Loucy (cell line): ENCODE data around the gene NKX1-1.

Experiments used
- H2AFZ ChIP-seq: fragments of 200-600 bp; sonication (generic); 2 replicates; pipeline ENCODE4 v1.6.0; 2016; ENCODE audit warnings: antibody characterized with exemption, mild to moderate bottlenecking, low read length, moderate library complexity
- H3F3A ChIP-seq: fragments of 200-600 bp; 2 replicates; pipeline ENCODE4 v1.6.0; 2016; ENCODE audit warnings: antibody characterized with exemption, low read depth, mild to moderate bottlenecking
- H3K27me3 ChIP-seq: fragments of 200-600 bp; sonication (generic); 2 replicates; pipeline ENCODE4 v1.6.1; 2014; ENCODE audit warnings: low read length, mild to moderate bottlenecking; ENCODE audit not compliant: insufficient read depth, poor library complexity, severe bottlenecking
- H3K36me3 ChIP-seq: fragments of 200-600 bp; sonication (generic); 2 replicates; pipeline ENCODE4 v1.6.1; 2016; ENCODE audit warnings: low read length; ENCODE audit not compliant: insufficient read depth
- H3K4me1 ChIP-seq: fragments of 200-600 bp; sonication (generic); 2 replicates; pipeline ENCODE4 v1.5.1; 2014; ENCODE audit warnings: low read length, mild to moderate bottlenecking; ENCODE audit not compliant: insufficient read depth, poor library complexity, severe bottlenecking
- H3K4me2 ChIP-seq: fragments of 200-600 bp; sonication (generic); 2 replicates; pipeline ENCODE4 v1.6.0; 2014; ENCODE audit warnings: antibody characterized with exemption, low read length, low read depth, mild to moderate bottlenecking; ENCODE audit not compliant: poor library complexity, severe bottlenecking
- H3K4me3 ChIP-seq: fragments of 200-600 bp; sonication (generic); 2 replicates; pipeline ENCODE4 v1.5.1; 2014; ENCODE audit warnings: low read length, mild to moderate bottlenecking, mixed read lengths; ENCODE audit not compliant: poor library complexity, severe bottlenecking
- H3K79me2 ChIP-seq: fragments of 200-600 bp; sonication (generic); 2 replicates; pipeline ENCODE4 v1.6.1; 2014; ENCODE audit warnings: low read length; ENCODE audit not compliant: insufficient read depth
- H3K9ac ChIP-seq: fragments of 200-600 bp; sonication (generic); 2 replicates; pipeline ENCODE4 v1.6.0; 2014; ENCODE audit warnings: mild to moderate bottlenecking, low read depth, low read length, moderate library complexity; ENCODE audit not compliant: poor library complexity, severe bottlenecking
- H3K9me2 ChIP-seq: fragments of 200-600 bp; sonication (generic); replicated peaks from 2 replicates; pipeline ENCODE4 v1.6.1; 2016; ENCODE audit warnings: low read depth, low read length, mixed read lengths
- H3K9me3 ChIP-seq: fragments of 200-600 bp; sonication (generic); 2 replicates; pipeline ENCODE4 v1.6.1; 2014; ENCODE audit warnings: mild to moderate bottlenecking, antibody characterized with exemption, low read length, low read depth; ENCODE audit not compliant: insufficient read depth
- H4K20me1 ChIP-seq: fragments of 200-600 bp; sonication (generic); 2 replicates; pipeline ENCODE4 v1.6.0; 2014; ENCODE audit warnings: antibody characterized with exemption, low read length, mild to moderate bottlenecking; ENCODE audit not compliant: insufficient read depth, poor library complexity, severe bottlenecking
- EZH2phosphoT487 ChIP-seq: fragments of 200-600 bp; IDR thresholded peaks from 2 replicates; pipeline ENCODE4 v1.6.1; 2018; ENCODE audit warnings: antibody characterized with exemption, mild to moderate bottlenecking, moderate library complexity, borderline replicate concordance
- TF ChIP-seq, protein P1 (sequence below): fragments of 200-600 bp; sonication (generic); conservative IDR thresholded peaks from 2 replicates; pipeline ENCODE4 v1.5.1; 2014; ENCODE audit warnings: mild to moderate bottlenecking, antibody characterized with exemption, low read length

Gene NKX1-1

DNA sequence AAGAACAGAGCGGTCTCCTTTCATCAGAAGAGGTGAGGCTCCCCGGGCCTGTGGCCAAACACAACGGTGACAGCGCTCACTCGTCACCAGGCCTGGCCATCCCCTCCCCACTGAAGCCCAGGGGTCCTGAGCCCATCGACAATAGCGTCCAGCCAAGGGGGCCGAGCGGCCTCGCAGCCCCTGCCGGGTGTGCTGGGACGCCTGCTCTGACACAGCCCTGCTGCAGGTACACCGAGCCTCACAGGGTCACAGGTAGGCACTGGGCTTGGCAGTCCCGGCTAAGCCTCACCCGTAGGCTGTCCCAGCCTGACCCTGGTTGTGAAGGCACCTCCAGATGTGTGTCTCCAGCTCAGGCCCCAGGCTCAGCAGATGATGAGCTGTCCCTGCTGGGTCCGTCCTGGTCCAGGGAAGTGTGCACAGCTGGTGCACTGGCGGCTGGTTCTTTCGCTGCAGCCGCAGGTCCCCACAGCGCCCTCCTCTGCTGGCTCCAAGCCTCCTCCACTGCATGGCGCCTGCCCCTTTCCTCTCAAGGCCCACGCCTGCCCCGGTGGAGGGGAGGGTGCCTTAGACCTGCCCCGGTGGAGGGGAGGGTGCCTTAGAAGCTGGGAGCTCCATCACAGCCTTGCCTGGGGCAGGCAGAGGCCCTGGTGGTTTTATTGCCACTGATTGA, 37.7 kb downstream of the NKX1-1 start:
- no peaks in the 10 kb centered on the region for H4K20me1 ChIP-seq
- no peaks in the 10 kb centered on the region for H3K36me3 ChIP-seq
- H3K4me2 ChIP-seq = no peak overlapping the region
- no peaks in the 10 kb centered on the region for H3K4me1 ChIP-seq
- H3K9me2 ChIP-seq = no peaks in the 10 kb centered on the region
- H3K27me3 ChIP-seq = no peaks in the 10 kb centered on the region
- no peaks in the 10 kb centered on the region for H3F3A ChIP-seq
- H2AFZ ChIP-seq = no peak overlapping the region
- H3K9me3 ChIP-seq = no peaks in the 10 kb centered on the region
- no peaks in the 10 kb centered on the region for H3K79me2 ChIP-seq
- H3K4me3 ChIP-seq = no peak overlapping the region
- H3K9ac ChIP-seq = no peak overlapping the region
- TF ChIP-seq, protein P1, sequence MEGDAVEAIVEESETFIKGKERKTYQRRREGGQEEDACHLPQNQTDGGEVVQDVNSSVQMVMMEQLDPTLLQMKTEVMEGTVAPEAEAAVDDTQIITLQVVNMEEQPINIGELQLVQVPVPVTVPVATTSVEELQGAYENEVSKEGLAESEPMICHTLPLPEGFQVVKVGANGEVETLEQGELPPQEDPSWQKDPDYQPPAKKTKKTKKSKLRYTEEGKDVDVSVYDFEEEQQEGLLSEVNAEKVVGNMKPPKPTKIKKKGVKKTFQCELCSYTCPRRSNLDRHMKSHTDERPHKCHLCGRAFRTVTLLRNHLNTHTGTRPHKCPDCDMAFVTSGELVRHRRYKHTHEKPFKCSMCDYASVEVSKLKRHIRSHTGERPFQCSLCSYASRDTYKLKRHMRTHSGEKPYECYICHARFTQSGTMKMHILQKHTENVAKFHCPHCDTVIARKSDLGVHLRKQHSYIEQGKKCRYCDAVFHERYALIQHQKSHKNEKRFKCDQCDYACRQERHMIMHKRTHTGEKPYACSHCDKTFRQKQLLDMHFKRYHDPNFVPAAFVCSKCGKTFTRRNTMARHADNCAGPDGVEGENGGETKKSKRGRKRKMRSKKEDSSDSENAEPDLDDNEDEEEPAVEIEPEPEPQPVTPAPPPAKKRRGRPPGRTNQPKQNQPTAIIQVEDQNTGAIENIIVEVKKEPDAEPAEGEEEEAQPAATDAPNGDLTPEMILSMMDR = no peak
- TF ChIP-seq EZH2phosphoT487 = no peak

DNA sequence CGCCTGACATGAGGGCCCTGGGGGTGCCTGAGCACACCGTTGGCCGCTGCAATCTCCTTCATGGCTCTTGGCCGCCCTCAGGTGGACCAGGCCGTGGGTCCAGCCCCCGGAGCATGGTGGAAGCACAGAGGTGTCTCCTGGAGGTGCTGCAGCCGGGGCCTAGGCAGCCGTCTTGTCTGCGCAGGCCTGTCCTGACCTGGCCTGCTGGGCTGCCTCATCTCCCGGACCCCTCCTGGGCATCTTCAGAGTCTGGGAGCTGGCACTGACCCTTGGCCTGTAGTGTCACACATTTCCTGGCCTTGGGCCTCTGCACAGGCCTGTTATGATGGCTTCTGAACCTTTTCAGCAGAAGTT, 38.3 kb downstream of the NKX1-1 start:
- H3K9ac ChIP-seq = no peak overlapping the region
- H4K20me1 ChIP-seq = no peaks in the 10 kb centered on the region
- no peak overlapping the region for H3K4me2 ChIP-seq
- H3K36me3 ChIP-seq = no peaks in the 10 kb centered on the region
- no peaks in the 10 kb centered on the region for H3K79me2 ChIP-seq
- no peaks in the 10 kb centered on the region for H3K9me3 ChIP-seq
- no peaks in the 10 kb centered on the region for H3K27me3 ChIP-seq
- no peaks in the 10 kb centered on the region for H3K9me2 ChIP-seq
- no peak overlapping the region for H2AFZ ChIP-seq
- H3K4me1 ChIP-seq = no peaks in the 10 kb centered on the region
- no peak overlapping the region for H3K4me3 ChIP-seq
- no peaks in the 10 kb centered on the region for H3F3A ChIP-seq
- TF ChIP-seq, protein P1 = no peak
- no peak for TF ChIP-seq EZH2phosphoT487

DNA sequence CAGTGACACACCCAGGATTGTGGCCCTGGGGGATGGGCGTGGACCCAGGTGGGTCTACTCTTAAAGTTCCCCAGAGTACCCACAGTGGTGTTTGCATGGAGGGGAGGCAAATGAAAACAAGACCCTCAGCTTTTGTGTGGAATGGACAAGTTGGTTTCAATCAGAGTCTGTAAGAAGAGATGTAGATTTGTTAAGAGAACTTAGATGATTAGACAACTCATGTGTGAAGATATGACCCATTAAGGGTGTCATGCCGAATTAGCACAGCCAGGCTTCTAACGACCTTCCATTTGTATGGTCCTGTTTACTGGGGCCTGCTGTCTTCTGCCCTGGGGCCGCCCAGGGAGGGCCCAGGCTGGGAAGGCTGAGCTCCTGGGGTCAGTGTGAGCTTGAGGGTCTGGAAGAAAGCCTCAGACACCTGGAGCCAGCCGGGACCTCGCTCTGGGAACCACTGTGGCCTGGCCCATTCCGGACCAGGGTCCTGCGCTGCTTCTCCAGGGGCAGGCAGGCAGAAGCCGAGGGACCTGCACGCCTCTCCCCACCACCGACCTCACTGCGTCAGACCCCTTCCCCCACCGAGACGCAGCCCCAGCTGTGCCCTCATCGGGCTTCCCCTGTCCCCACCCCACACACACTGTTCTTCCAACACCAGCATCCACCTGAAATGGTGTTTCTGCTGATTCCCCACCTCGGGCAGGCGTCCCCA, 38.9 kb downstream of the NKX1-1 start:
- no peak for TF ChIP-seq EZH2phosphoT487
- TF ChIP-seq, protein P1 = no peak
- no peaks in the 10 kb centered on the region for H3K27me3 ChIP-seq
- no peak overlapping the region for H3K4me2 ChIP-seq
- no peaks in the 10 kb centered on the region for H3K79me2 ChIP-seq
- H2AFZ ChIP-seq = no peak overlapping the region
- no peaks in the 10 kb centered on the region for H3F3A ChIP-seq
- no peaks in the 10 kb centered on the region for H3K9me2 ChIP-seq
- H4K20me1 ChIP-seq = no peaks in the 10 kb centered on the region
- H3K9me3 ChIP-seq = no peaks in the 10 kb centered on the region
- H3K4me1 ChIP-seq = no peaks in the 10 kb centered on the region
- no peaks in the 10 kb centered on the region for H3K36me3 ChIP-seq
- no peak overlapping the region for H3K9ac ChIP-seq
- no peak overlapping the region for H3K4me3 ChIP-seq
